Measurements from ENCODE around the gene NAV1.
"Not testable (repeated sequence)": the region's sequence is repeated elsewhere in the genome, so short reads cannot be mapped to it uniquely, and the experiment has no call there.

NAV1 gene

DNA sequence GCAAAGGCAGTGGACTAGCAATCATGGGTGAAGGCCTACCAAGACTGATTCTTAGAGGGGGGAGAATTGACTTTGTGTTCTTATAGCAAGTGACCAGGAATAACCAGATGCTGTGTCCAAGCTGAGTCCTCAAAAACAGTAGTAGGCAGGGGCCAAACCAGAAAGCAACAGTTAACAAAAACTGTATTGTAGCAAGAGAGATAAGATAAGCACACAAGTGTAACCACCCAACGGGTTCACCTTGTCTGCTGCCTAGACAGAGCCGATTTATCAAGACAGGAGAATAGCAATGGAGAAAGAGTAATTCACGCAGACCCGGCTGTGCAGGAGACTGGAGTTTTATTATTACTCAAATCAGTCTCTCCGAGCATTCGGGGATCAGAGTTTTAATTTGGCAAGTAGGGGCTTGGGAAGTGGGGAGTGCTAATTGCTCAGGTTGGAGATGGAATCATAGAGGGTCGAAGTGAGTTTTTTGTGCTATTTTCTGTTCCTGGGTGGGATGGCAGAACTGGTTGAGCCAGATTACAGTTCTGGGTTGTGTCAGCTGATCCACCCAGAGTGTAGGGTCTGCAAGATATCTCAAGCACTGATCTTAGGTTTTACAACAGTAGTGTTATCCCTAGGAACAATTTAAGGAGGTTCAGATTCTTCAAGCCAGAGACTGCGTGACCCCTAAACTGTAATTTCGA is 23.7 kb upstream of the NAV1 start:
- TF ChIP-seq, protein P1, sequence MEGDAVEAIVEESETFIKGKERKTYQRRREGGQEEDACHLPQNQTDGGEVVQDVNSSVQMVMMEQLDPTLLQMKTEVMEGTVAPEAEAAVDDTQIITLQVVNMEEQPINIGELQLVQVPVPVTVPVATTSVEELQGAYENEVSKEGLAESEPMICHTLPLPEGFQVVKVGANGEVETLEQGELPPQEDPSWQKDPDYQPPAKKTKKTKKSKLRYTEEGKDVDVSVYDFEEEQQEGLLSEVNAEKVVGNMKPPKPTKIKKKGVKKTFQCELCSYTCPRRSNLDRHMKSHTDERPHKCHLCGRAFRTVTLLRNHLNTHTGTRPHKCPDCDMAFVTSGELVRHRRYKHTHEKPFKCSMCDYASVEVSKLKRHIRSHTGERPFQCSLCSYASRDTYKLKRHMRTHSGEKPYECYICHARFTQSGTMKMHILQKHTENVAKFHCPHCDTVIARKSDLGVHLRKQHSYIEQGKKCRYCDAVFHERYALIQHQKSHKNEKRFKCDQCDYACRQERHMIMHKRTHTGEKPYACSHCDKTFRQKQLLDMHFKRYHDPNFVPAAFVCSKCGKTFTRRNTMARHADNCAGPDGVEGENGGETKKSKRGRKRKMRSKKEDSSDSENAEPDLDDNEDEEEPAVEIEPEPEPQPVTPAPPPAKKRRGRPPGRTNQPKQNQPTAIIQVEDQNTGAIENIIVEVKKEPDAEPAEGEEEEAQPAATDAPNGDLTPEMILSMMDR (conservative IDR thresholded peaks at IDR 0.05; ENCODE audit: low read depth, low read length): no peak
- DNase-seq (ENCODE audit: low read depth): no peak
- H3K4me3 ChIP-seq (ENCODE audit: low read length): no peak overlapping the region

DNA sequence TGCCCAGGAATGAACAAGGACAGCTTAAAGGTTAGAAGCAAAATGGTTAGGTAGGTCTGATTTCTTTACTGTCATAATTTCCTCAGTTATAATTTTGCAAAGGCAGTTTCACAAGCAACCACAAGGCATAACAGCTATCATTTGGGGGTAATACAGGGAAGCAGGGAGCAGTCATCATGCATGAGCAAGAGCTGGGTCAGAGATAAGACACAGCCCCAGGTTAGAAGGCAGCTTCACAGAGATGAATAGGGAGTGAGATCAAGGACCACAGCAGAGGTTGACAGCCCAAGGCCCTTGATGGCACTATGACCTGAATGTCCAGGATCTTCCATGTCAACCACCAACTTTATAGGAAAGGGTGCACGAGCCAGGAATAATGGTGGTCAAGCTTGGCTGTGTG is 23.0 kb upstream of the NAV1 start:
- H3K4me3 ChIP-seq (ENCODE audit: low read length): no peak overlapping the region
- no peak for DNase-seq (ENCODE audit: low read depth)
- TF ChIP-seq, protein P1 (conservative IDR thresholded peaks at IDR 0.05; ENCODE audit: low read depth, low read length): no peak

DNA sequence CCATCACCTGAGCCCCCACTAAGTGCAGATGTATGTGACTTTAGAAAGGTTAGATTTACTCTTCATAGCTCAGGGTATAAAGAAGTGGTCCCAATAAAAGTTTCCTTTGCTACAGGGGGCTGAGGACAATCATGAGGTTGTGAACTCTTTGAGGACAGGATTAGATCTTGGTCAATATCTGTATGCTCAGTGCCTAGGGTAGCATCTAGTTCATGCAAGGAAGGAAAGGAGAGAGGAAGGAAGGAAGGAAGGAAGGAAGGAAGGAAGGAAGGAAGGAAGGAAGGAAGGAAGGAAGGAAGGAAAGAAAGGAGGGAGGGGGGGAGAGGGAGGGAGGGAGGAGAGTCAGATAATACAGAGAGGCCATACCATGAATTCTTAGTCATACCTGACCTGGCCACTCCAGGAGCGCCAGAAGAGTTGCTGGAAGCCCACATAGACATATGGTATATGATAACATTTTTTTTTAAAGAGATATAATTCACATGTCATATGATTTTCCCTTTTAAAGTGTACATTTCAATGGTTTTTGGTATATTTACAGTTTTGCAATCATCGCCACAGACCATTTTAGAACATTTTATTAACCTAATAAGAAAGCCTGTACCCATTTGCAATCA is 22.3 kb upstream of the NAV1 start:
- no peak for DNase-seq (ENCODE audit: low read depth)
- H3K4me3 ChIP-seq (ENCODE audit: low read length): no peak overlapping the region
- TF ChIP-seq, protein P1 (conservative IDR thresholded peaks at IDR 0.05; ENCODE audit: low read depth, low read length): no peak

- H3K4me3 ChIP-seq (ENCODE audit: low read length): no peak overlapping the region
- DNase-seq (ENCODE audit: low read depth): no peak
- TF ChIP-seq, protein P1 (conservative IDR thresholded peaks at IDR 0.05; ENCODE audit: low read depth, low read length): no peak
Measured at GRCh38 chr1:201517631-201518030, 21.3 kb upstream of the NAV1 start.

GRCh38 chr1:201518071-201518470 is 20.9 kb upstream of the NAV1 start:
- H3K4me3 ChIP-seq (ENCODE audit: low read length): no peak overlapping the region
- no peak for DNase-seq (ENCODE audit: low read depth)
- TF ChIP-seq, protein P1 (conservative IDR thresholded peaks at IDR 0.05; ENCODE audit: low read depth, low read length): no peak

DNA sequence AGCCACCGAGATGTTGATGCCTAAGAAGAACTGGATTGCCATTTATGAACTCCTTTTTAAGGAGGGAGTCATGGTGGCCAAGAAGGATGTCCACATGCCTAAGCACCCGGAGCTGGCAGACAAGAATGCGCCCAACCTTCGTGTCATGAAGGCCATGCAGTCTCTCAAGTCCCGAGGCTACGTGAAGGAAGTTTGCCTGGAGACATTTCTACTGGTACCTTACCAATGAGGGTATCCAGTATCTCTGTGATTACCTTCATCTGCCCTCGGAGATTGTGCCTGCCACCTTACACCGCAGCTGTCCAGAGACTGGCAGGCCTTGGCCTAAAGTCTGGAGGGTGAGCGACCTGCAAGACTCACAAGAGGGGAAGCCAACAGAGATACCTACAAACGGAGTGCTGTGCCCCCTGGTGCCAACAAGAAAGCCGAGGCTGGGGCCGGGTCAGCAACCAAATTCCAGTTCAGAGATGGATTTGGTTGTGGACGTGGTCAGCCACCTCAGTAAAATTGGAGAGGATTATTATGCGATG is 18.8 kb upstream of the NAV1 start:
- not testable (repeated sequence) for DNase-seq (ENCODE audit: low read depth); H3K4me3 ChIP-seq (ENCODE audit: low read length)

- no peak for DNase-seq (ENCODE audit: low read depth)
- TF ChIP-seq, protein P1 (conservative IDR thresholded peaks at IDR 0.05; ENCODE audit: low read depth, low read length): no peak
- H3K4me3 ChIP-seq (ENCODE audit: low read length): no peak overlapping the region
Measured at GRCh38 chr1:201525193-201525778, 13.6 kb upstream of the NAV1 start.
